ENCODE measurements around the gene AHNAK.
"Not testable (repeated sequence)": the region's sequence is repeated elsewhere in the genome, so short reads cannot be mapped to it uniquely, and the experiment has no call there.

The AHNAK gene

GRCh38 chr11:62500650-62501030 lies 46.0 kb downstream of the AHNAK start (continued):
- TF ChIP-seq ZSCAN4 (tag by site-specific recombination; IDR thresholded peaks at IDR 0.05) = no peak
- TF ChIP-seq ZNF843 (tag by site-specific recombination; IDR thresholded peaks at IDR 0.05) = no peak
- no peak for TF ChIP-seq KLF8 (tag by site-specific recombination; IDR thresholded peaks at IDR 0.05)
- TF ChIP-seq SETDB1 (IDR thresholded peaks at IDR 0.05; ENCODE audit: insufficient read length, low read length) = no peak
- TF ChIP-seq ZNF16 (tag by site-specific recombination; IDR thresholded peaks at IDR 0.05; ENCODE audit: low read depth) = no peak
- TF ChIP-seq ZNF629 (tag by site-specific recombination; IDR thresholded peaks at IDR 0.05) = no peak
- TF ChIP-seq ZNF654 (tag by site-specific recombination; IDR thresholded peaks at IDR 0.05; ENCODE audit: low read depth) = no peak
- TF ChIP-seq ZNF214 (tag by site-specific recombination; IDR thresholded peaks at IDR 0.05; ENCODE audit: borderline replicate concordance) = no peak
- no peak for TF ChIP-seq ZNF350 (tag by site-specific recombination; IDR thresholded peaks at IDR 0.05)

- Histone ChIP-seq H3K4me3 (ENCODE audit: low read depth, low read length) (no peak overlapping the region), H3K4me1 (ENCODE audit: control insufficient read depth, insufficient read depth, low read length) (no peaks in the 10 kb centered on the region), H3K36me3 (ENCODE audit: control insufficient read depth in 2 of 2, insufficient read depth in 1 of 2, low read length in 2 of 2) (no peaks in the 10 kb centered on the region), H3K9me3 (ENCODE audit: control insufficient read depth, insufficient read depth, low read depth, low read length) (no peaks in the 10 kb centered on the region), H3K27ac (ENCODE audit: extremely low read depth, low read depth, low read length) (no peak overlapping the region)
- CTCF ChIA-PET = interaction anchor here (0.7 to 4.7 kb wide), 5 partner anchors 40 to 105 kb away, joined by 3 to 37 read pairs (median 5); no protein-coding TSS in a partner anchor
- POLR2A ChIA-PET = interaction anchor here (0.6 to 0.7 kb wide), 2 partner anchors 12 to 44 kb away, joined by 3 to 7 read pairs; no protein-coding TSS in a partner anchor
- TF ChIP-seq OSR2 (tag by site-specific recombination; IDR thresholded peaks at IDR 0.05) (0 out of 2 replicates have a peak, but pooled peaks have one; percentile 3), PRDM2 (tag by site-specific recombination; IDR thresholded peaks at IDR 0.05; ENCODE audit: borderline replicate concordance) (no peak), ZNF600 (tag by site-specific recombination; IDR thresholded peaks at IDR 0.05) (0 out of 2 replicates have a peak, but pooled peaks have one; percentile 61)
Observed at GRCh38 chr11:62499944-62500649, 46.5 kb downstream of the AHNAK start.

GRCh38 chr11:62499311-62499943 lies 47.2 kb downstream of the AHNAK start:
- TF ChIP-seq OSR2 (tag by site-specific recombination; IDR thresholded peaks at IDR 0.05) = peak; percentile 26
- TF ChIP-seq ZNF121 (tag by site-specific recombination; IDR thresholded peaks at IDR 0.05) = peak; percentile 57; the same call in 1 of the 2 replicates
- peak; percentile 28; the same call in 1 of the 2 replicates for TF ChIP-seq KLF9 (tag by site-specific recombination; IDR thresholded peaks at IDR 0.05; ENCODE audit: low read depth)
- peak; percentile 13; the same call in 1 of the 2 replicates for TF ChIP-seq PRDM1 (tag by site-specific recombination; IDR thresholded peaks at IDR 0.05)
- not testable (repeated sequence) for H3K27ac ChIP-seq (ENCODE audit: extremely low read depth, low read depth, low read length); H3K4me3 ChIP-seq (ENCODE audit: low read depth, low read length); H3K9me3 ChIP-seq (ENCODE audit: control insufficient read depth, insufficient read depth, low read depth, low read length); H3K4me1 ChIP-seq (ENCODE audit: control insufficient read depth, insufficient read depth, low read length); H3K36me3 ChIP-seq (ENCODE audit: control insufficient read depth in 2 of 2, insufficient read depth in 1 of 2, low read length in 2 of 2)
- ChIA-PET POLR2A (interaction anchor here (0.7 to 1.1 kb wide), 2 partner anchors 12 to 74 kb away, joined by 3 read pairs; partner anchors contain the start of gene EEF1G), CTCF (interaction anchor here (1.0 to 4.7 kb wide), 3 partner anchors 44 to 75 kb away, joined by 5 to 37 read pairs (median 8); no protein-coding TSS in a partner anchor)

Data from HEK293 (cell line).